ENCODE results near the gene ELMO1. TPM values are rescaled to one million over a fixed set of nuclear protein-coding genes. Genes with fewer than 3 reads are reported as not detected.

The ELMO1 gene
- total RNA-seq, 1 experiment from 2014 or later = 7.8 TPM

- no peak overlapping the region for H3K14ac ChIP-seq (ENCODE audit: insufficient read depth, low read length)
- H3K18ac ChIP-seq (ENCODE audit: insufficient read length, low read depth, low read length) = no peak overlapping the region
- H3K9ac ChIP-seq (ENCODE audit: extremely low read depth, insufficient read length, low read length) = no peak overlapping the region
- Mint-ChIP-seq H3K27me3 (ENCODE audit: low read depth) (no peaks in the 10 kb centered on the region; the same call in 1 of the 2 replicates), H3K4me1 (peaks cover 7 to 9% of the 10 kb centered on the region in 2 experiments), H3K36me3 (ENCODE audit: insufficient read depth in 1 of 3, low read depth in 3 of 3) (no peaks in the 10 kb centered on the region), H3K9me3 (no peaks in the 10 kb centered on the region), H3K27ac (no peak overlapping the region; a peak in 1 of 7 replicates), H3K4me3 (no peak overlapping the region)
- H2BK5ac ChIP-seq (ENCODE audit: insufficient read length, low read length) = no peak overlapping the region
- no peak overlapping the region for H4K5ac ChIP-seq (ENCODE audit: insufficient read length, low read depth, low read length)
- H4K8ac ChIP-seq (replicated peaks; ENCODE audit: insufficient read length, low read depth, low read length) = no peak overlapping the region
- H2AFZ ChIP-seq (ENCODE audit: low read length) = no peak overlapping the region
- H3K4me2 ChIP-seq (ENCODE audit: insufficient read depth, insufficient read length, low read length) = no peak overlapping the region
- no peaks in the 10 kb centered on the region for H3K27me3 ChIP-seq (ENCODE audit: insufficient read depth, low read length)
- no peak for DNase-seq
- no peak overlapping the region for H3K27ac ChIP-seq (ENCODE audit: insufficient read length, low read depth, low read length)
- no CpG with 5 or more reads among the region's 1 CpG for WGBS (ENCODE audit: extremely low coverage, insufficient read length, low lambda C conversion rate)
- H2BK12ac ChIP-seq (ENCODE audit: insufficient read length, low read depth, low read length) = no peak overlapping the region
- no peak overlapping the region for H2BK120ac ChIP-seq (ENCODE audit: low read depth, low read length, poor library complexity, severe bottlenecking)
- H2AK5ac ChIP-seq (ENCODE audit: insufficient read length, low read length) = no peak overlapping the region
- no peaks in the 10 kb centered on the region for H3K79me2 ChIP-seq (ENCODE audit: insufficient read depth, low read length)
- no peak overlapping the region for H3K23ac ChIP-seq (ENCODE audit: insufficient read length, low read depth, low read length)
- no peaks in the 10 kb centered on the region for H3K23me2 ChIP-seq (ENCODE audit: insufficient read length, low read depth, low read length, poor library complexity, severe bottlenecking)
- no peak overlapping the region for H4K91ac ChIP-seq (ENCODE audit: insufficient read length, low read depth, low read length)
- no peaks in the 10 kb centered on the region for H3K4me1 ChIP-seq (ENCODE audit: insufficient read depth, low read length)
- no peaks in the 10 kb centered on the region for H3K79me1 ChIP-seq (ENCODE audit: insufficient read depth, low read depth, low read length, poor library complexity, severe bottlenecking)
- no peaks in the 10 kb centered on the region for H3K9me3 ChIP-seq (ENCODE audit: control insufficient read depth, low read depth, low read length)
- no peaks in the 10 kb centered on the region for H4K20me1 ChIP-seq (ENCODE audit: control insufficient read depth, insufficient read depth, insufficient read length)
- H2BK20ac ChIP-seq (ENCODE audit: low read depth, low read length, poor library complexity, severe bottlenecking) = no peak overlapping the region
- H3K56ac ChIP-seq (ENCODE audit: insufficient read length, low read depth, low read length) = no peak overlapping the region
- TF ChIP-seq, protein P1, sequence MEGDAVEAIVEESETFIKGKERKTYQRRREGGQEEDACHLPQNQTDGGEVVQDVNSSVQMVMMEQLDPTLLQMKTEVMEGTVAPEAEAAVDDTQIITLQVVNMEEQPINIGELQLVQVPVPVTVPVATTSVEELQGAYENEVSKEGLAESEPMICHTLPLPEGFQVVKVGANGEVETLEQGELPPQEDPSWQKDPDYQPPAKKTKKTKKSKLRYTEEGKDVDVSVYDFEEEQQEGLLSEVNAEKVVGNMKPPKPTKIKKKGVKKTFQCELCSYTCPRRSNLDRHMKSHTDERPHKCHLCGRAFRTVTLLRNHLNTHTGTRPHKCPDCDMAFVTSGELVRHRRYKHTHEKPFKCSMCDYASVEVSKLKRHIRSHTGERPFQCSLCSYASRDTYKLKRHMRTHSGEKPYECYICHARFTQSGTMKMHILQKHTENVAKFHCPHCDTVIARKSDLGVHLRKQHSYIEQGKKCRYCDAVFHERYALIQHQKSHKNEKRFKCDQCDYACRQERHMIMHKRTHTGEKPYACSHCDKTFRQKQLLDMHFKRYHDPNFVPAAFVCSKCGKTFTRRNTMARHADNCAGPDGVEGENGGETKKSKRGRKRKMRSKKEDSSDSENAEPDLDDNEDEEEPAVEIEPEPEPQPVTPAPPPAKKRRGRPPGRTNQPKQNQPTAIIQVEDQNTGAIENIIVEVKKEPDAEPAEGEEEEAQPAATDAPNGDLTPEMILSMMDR (conservative IDR thresholded peaks at IDR 0.05) = no peak
- H2BK15ac ChIP-seq (ENCODE audit: low read depth, low read length) = no peak overlapping the region
- no peak overlapping the region for H3T11ph ChIP-seq (ENCODE audit: low read length)
- no peak overlapping the region for H3K4ac ChIP-seq (ENCODE audit: low read depth, low read length)
These were observed 638.6 kb downstream of the ELMO1 start for GRCh38 chr7:36810032-36810431.
